Measurements from ENCODE around the gene CNTNAP3. TPM values are rescaled to one million over a fixed set of nuclear protein-coding genes. Genes with fewer than 3 reads are reported as not detected.
"Not testable (repeated sequence)": the region's sequence is repeated elsewhere in the genome, so short reads cannot be mapped to it uniquely, and the experiment has no call there.

Gene CNTNAP3
- polyA plus RNA-seq, 3 donors, result 0.03 TPM; not detected in 2

DNA sequence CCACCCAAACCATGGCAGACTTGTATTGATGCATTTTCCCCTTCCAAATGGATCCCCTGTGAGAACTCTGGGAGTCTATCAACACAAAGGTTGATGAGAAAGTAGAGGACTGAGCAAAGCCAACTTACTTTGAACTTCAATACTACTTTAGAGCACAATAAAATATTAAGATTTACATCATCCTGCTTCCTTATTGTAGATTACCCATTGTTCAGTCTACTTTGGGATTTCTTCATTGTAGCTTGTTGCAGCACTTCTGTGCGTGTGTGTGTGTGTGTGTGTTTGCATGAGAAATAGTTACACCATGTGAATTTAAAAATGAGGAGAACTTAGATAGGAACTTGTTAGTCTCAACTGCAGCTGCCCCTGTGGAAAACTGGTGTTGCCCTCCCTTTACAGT is 72.0 kb downstream of the CNTNAP3 start:
- H3K36me3 ChIP-seq (replicated peaks in 1 of 2; ENCODE audit: control insufficient read depth in 1 of 2, insufficient read depth in 2 of 2, low read length in 2 of 2); H3K27ac ChIP-seq (ENCODE audit: low read depth in 1 of 2, low read length in 2 of 2); H3K9me3 ChIP-seq (replicated peaks in 1 of 2; ENCODE audit: control insufficient read depth in 1 of 2, insufficient read depth in 1 of 2, low read length in 2 of 2); H2AFZ ChIP-seq (ENCODE audit: insufficient read depth, low read depth, low read length, poor library complexity, severe bottlenecking); H3K79me2 ChIP-seq (ENCODE audit: insufficient read depth, low read length); H3K27me3 ChIP-seq (ENCODE audit: control insufficient read depth in 2 of 2, insufficient read depth in 2 of 2, low read length in 2 of 2); DNase-seq; H3K27me3 Mint-ChIP-seq (ENCODE audit: low read depth in 3 of 3); H3K4me2 ChIP-seq (replicated peaks; ENCODE audit: extremely low read depth, low read length, poor library complexity, severe bottlenecking); H3K36me3 Mint-ChIP-seq; H3K27ac Mint-ChIP-seq; H4K20me1 ChIP-seq (ENCODE audit: insufficient read depth, low read length); H3K9ac ChIP-seq (ENCODE audit: insufficient read depth, low read length, poor library complexity, severe bottlenecking); H3K4me3 Mint-ChIP-seq; H3K9me3 Mint-ChIP-seq; H3K4me1 ChIP-seq (ENCODE audit: control insufficient read depth in 1 of 2, insufficient read depth in 2 of 2, low read length in 2 of 2); H3K4me1 Mint-ChIP-seq; H3K4me3 ChIP-seq (replicated peaks in 1 of 3; ENCODE audit: low read depth in 2 of 3, low read length in 3 of 3); intact Hi-C loops (cut with micrococcal nuclease): not testable (repeated sequence)
- WGBS (ENCODE audit: insufficient coverage), result no CpG with 5 or more reads among the region's 1 CpG

DNA sequence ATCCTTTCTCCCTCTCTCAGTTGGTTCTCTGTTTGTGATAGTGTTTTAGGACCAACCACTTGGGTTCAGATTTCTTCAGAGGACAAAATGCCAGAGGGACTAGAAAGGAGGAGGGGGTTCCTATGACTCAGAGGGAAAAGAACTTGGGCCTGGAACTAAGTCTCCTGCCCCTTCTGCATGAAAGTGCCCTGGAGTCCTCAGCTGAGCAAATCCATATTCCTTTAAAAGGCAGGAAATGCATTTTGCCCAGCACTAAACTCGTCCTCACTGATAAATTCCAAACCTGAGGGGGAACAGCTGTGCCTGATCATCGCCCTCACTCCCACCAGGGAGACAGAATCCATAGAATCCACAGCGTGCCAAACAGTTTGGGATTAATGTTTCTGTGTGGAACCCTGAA is 78.2 kb downstream of the CNTNAP3 start:
- no CpG with 5 or more reads among the region's 3 CpGs for WGBS (ENCODE audit: insufficient coverage)
- not testable (repeated sequence) for H3K9me3 Mint-ChIP-seq

DNA sequence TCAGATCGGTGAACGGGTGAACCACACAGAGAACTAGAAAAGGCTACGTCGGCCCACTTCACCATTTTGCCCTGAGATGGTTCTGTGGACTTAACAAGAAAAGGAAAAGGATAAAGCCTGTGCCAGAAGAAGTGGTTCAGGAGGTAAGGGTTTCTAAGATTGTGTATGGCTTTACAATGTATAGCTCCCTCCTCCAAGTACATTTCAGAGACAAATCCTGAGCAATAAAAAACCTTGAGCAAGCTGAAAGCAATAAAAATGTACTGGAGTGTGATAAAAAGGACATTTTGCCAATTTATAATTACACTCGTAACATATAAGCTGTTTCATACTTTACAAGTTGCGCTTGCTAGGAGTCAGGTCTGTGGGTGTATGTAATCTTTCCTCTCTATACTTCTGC is 81.3 kb downstream of the CNTNAP3 start:
- H3K4me3 ChIP-seq (replicated peaks in 1 of 3; ENCODE audit: low read depth in 2 of 3, low read length in 3 of 3); H2AFZ ChIP-seq (ENCODE audit: insufficient read depth, low read depth, low read length, poor library complexity, severe bottlenecking); DNase-seq; H3K27ac ChIP-seq (ENCODE audit: low read depth in 1 of 2, low read length in 2 of 2); H3K27ac Mint-ChIP-seq; H3K27me3 Mint-ChIP-seq (ENCODE audit: low read depth in 3 of 3); intact Hi-C loops (cut with micrococcal nuclease); H3K9me3 ChIP-seq (replicated peaks in 1 of 2; ENCODE audit: control insufficient read depth in 1 of 2, insufficient read depth in 1 of 2, low read length in 2 of 2); H3K36me3 Mint-ChIP-seq; H3K79me2 ChIP-seq (ENCODE audit: insufficient read depth, low read length); H3K9me3 Mint-ChIP-seq; H3K36me3 ChIP-seq (replicated peaks in 1 of 2; ENCODE audit: control insufficient read depth in 1 of 2, insufficient read depth in 2 of 2, low read length in 2 of 2); H4K20me1 ChIP-seq (ENCODE audit: insufficient read depth, low read length); H3K4me1 Mint-ChIP-seq; H3K9ac ChIP-seq (ENCODE audit: insufficient read depth, low read length, poor library complexity, severe bottlenecking); H3K27me3 ChIP-seq (ENCODE audit: control insufficient read depth in 2 of 2, insufficient read depth in 2 of 2, low read length in 2 of 2); H3K4me1 ChIP-seq (ENCODE audit: control insufficient read depth in 1 of 2, insufficient read depth in 2 of 2, low read length in 2 of 2); H3K4me2 ChIP-seq (replicated peaks; ENCODE audit: extremely low read depth, low read length, poor library complexity, severe bottlenecking); H3K4me3 Mint-ChIP-seq: not testable (repeated sequence)
- no CpG with 5 or more reads among the region's 6 CpGs for WGBS (ENCODE audit: insufficient coverage)

More for the DNA sequence above, 78.2 kb downstream of the CNTNAP3 start:
- H3K27ac ChIP-seq (ENCODE audit: low read depth in 1 of 2, low read length in 2 of 2); H3K27me3 Mint-ChIP-seq (ENCODE audit: low read depth in 3 of 3); H3K9me3 ChIP-seq (replicated peaks in 1 of 2; ENCODE audit: control insufficient read depth in 1 of 2, insufficient read depth in 1 of 2, low read length in 2 of 2); H3K4me1 ChIP-seq (ENCODE audit: control insufficient read depth in 1 of 2, insufficient read depth in 2 of 2, low read length in 2 of 2); DNase-seq; H3K4me3 ChIP-seq (replicated peaks in 1 of 3; ENCODE audit: low read depth in 2 of 3, low read length in 3 of 3); H3K4me2 ChIP-seq (replicated peaks; ENCODE audit: extremely low read depth, low read length, poor library complexity, severe bottlenecking); H3K9ac ChIP-seq (ENCODE audit: insufficient read depth, low read length, poor library complexity, severe bottlenecking); H4K20me1 ChIP-seq (ENCODE audit: insufficient read depth, low read length); H3K27me3 ChIP-seq (ENCODE audit: control insufficient read depth in 2 of 2, insufficient read depth in 2 of 2, low read length in 2 of 2); intact Hi-C loops (cut with micrococcal nuclease); H3K4me1 Mint-ChIP-seq; H3K79me2 ChIP-seq (ENCODE audit: insufficient read depth, low read length); H3K27ac Mint-ChIP-seq; H2AFZ ChIP-seq (ENCODE audit: insufficient read depth, low read depth, low read length, poor library complexity, severe bottlenecking); H3K4me3 Mint-ChIP-seq; H3K36me3 Mint-ChIP-seq; H3K36me3 ChIP-seq (replicated peaks in 1 of 2; ENCODE audit: control insufficient read depth in 1 of 2, insufficient read depth in 2 of 2, low read length in 2 of 2): not testable (repeated sequence)

DNA sequence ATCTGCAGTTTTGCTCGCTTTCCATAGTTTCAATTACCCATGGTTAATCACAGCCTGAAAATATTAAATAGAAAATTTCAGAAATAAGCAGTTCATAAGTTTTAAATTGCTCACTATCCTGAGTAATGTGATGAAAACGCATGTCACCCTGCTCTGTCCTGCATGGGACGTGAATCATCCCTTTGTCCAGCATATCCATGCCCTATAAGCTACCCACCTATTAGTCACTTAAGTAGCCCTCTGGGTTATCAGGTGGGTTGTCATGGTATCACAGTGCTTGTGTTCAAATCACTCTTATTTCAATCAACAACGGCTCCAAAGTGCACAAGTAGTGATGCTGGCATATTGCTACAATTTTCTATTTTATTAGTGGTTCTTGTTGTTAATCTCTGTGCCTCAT is 82.1 kb downstream of the CNTNAP3 start:
- H3K79me2 ChIP-seq (ENCODE audit: insufficient read depth, low read length); DNase-seq; H3K4me3 Mint-ChIP-seq; H2AFZ ChIP-seq (ENCODE audit: insufficient read depth, low read depth, low read length, poor library complexity, severe bottlenecking); H3K9ac ChIP-seq (ENCODE audit: insufficient read depth, low read length, poor library complexity, severe bottlenecking); H3K27me3 ChIP-seq (ENCODE audit: control insufficient read depth in 2 of 2, insufficient read depth in 2 of 2, low read length in 2 of 2); H3K9me3 Mint-ChIP-seq; intact Hi-C loops (cut with micrococcal nuclease); H3K27ac ChIP-seq (ENCODE audit: low read depth in 1 of 2, low read length in 2 of 2); H3K27ac Mint-ChIP-seq; H3K4me1 ChIP-seq (ENCODE audit: control insufficient read depth in 1 of 2, insufficient read depth in 2 of 2, low read length in 2 of 2); H3K4me3 ChIP-seq (replicated peaks in 1 of 3; ENCODE audit: low read depth in 2 of 3, low read length in 3 of 3); H3K27me3 Mint-ChIP-seq (ENCODE audit: low read depth in 3 of 3); H3K36me3 ChIP-seq (replicated peaks in 1 of 2; ENCODE audit: control insufficient read depth in 1 of 2, insufficient read depth in 2 of 2, low read length in 2 of 2); H3K9me3 ChIP-seq (replicated peaks in 1 of 2; ENCODE audit: control insufficient read depth in 1 of 2, insufficient read depth in 1 of 2, low read length in 2 of 2); H3K4me1 Mint-ChIP-seq; H4K20me1 ChIP-seq (ENCODE audit: insufficient read depth, low read length); H3K36me3 Mint-ChIP-seq; H3K4me2 ChIP-seq (replicated peaks; ENCODE audit: extremely low read depth, low read length, poor library complexity, severe bottlenecking): not testable (repeated sequence)
- WGBS (ENCODE audit: insufficient coverage), result no CpG with 5 or more reads among the region's 4 CpGs

DNA sequence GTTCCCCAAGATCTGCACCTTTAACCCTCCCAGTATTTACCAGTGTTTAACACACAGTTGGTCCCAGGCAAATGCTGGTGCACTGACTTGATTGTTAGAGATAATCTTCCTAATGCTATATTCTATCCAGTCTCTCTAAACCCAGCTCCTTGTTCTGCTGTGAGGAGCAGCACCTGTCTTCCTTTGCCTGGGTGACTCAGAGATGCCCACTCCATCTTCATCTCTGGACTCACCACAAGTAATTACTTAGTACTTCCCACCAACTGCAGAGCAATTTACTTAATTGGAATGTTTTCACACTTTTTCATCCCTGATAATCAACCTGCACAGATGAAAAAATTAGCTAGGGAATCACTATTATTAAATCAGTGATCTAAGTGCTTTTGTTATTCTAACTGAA is 87.6 kb downstream of the CNTNAP3 start:
- H3K27me3 Mint-ChIP-seq (ENCODE audit: low read depth in 3 of 3); H3K9me3 ChIP-seq (replicated peaks in 1 of 2; ENCODE audit: control insufficient read depth in 1 of 2, insufficient read depth in 1 of 2, low read length in 2 of 2); DNase-seq; H3K4me2 ChIP-seq (replicated peaks; ENCODE audit: extremely low read depth, low read length, poor library complexity, severe bottlenecking); H3K4me1 ChIP-seq (ENCODE audit: control insufficient read depth in 1 of 2, insufficient read depth in 2 of 2, low read length in 2 of 2); H3K27ac ChIP-seq (ENCODE audit: low read depth in 1 of 2, low read length in 2 of 2); H3K4me3 Mint-ChIP-seq; H3K9me3 Mint-ChIP-seq; H3K36me3 Mint-ChIP-seq; H3K36me3 ChIP-seq (replicated peaks in 1 of 2; ENCODE audit: control insufficient read depth in 1 of 2, insufficient read depth in 2 of 2, low read length in 2 of 2); H3K79me2 ChIP-seq (ENCODE audit: insufficient read depth, low read length); intact Hi-C loops (cut with micrococcal nuclease); H3K9ac ChIP-seq (ENCODE audit: insufficient read depth, low read length, poor library complexity, severe bottlenecking); H3K4me1 Mint-ChIP-seq; H4K20me1 ChIP-seq (ENCODE audit: insufficient read depth, low read length); H3K27ac Mint-ChIP-seq; H3K27me3 ChIP-seq (ENCODE audit: control insufficient read depth in 2 of 2, insufficient read depth in 2 of 2, low read length in 2 of 2); H2AFZ ChIP-seq (ENCODE audit: insufficient read depth, low read depth, low read length, poor library complexity, severe bottlenecking); H3K4me3 ChIP-seq (replicated peaks in 1 of 3; ENCODE audit: low read depth in 2 of 3, low read length in 3 of 3): not testable (repeated sequence)

All from CD14-positive monocyte (primary cell).